ENCODE results near the gene SYCE1L. TPM values are rescaled to one million over a fixed set of nuclear protein-coding genes. Genes with fewer than 3 reads are reported as not detected.

Gene SYCE1L
- total RNA-seq, 1 experiment from 2014 or later, result not detected

- POLR2A ChIA-PET (ENCODE audit: low non-redundant PET), result no interaction called here
- CTCF ChIA-PET, result no interaction called here
- intact Hi-C loops (cut with micrococcal nuclease; ENCODE audit: unreplicated experiment), result no loop called here
- H3K4me1 ChIP-seq (ENCODE audit: insufficient read depth, low read length, poor library complexity, severe bottlenecking), result no peaks in the 10 kb centered on the region
- no TSS peak for BruUV-seq (replicated peaks)
- H3K27me3 ChIP-seq (replicated peaks; ENCODE audit: insufficient read depth, low read depth, low read length, poor library complexity), result no peaks in the 10 kb centered on the region
- no peaks in the 10 kb centered on the region for H3K36me3 ChIP-seq (ENCODE audit: insufficient read depth, low read length, poor library complexity, severe bottlenecking)
- TF ChIP-seq CTCF (conservative IDR thresholded peaks at IDR 0.05; ENCODE audit: low read depth, low read length) (no peak), EZH2 (IDR thresholded peaks at IDR 0.05; ENCODE audit: borderline replicate concordance, low read depth, low read length, poor library complexity, severe bottlenecking) (no peak)
- H3K27ac ChIP-seq (ENCODE audit: low read depth, low read length, poor library complexity, severe bottlenecking), result no peak overlapping the region
- DNase-seq (ENCODE audit: low spot score), result no peak
- no peak overlapping the region for H3K4me3 ChIP-seq (ENCODE audit: low read depth, low read length, poor library complexity, severe bottlenecking)
- no peaks in the 10 kb centered on the region for H3K9me3 ChIP-seq (ENCODE audit: low read depth, low read length, poor library complexity, severe bottlenecking)
These were observed 28.5 kb downstream of the SYCE1L start for GRCh38 chr16:77227745-77228144.

- POLR2A ChIA-PET (ENCODE audit: low non-redundant PET), result no interaction called here
These were observed 31.8 kb downstream of the SYCE1L start for GRCh38 chr16:77231047-77231446.

GRCh38 chr16:77233799-77234519 is 34.8 kb downstream of the SYCE1L start:
- BruUV-seq (replicated peaks), result no TSS peak
- no peak overlapping the region for H3K4me3 ChIP-seq (ENCODE audit: low read depth, low read length, poor library complexity, severe bottlenecking)
- POLR2A ChIA-PET (ENCODE audit: low non-redundant PET), result no interaction called here
- H3K9me3 ChIP-seq (ENCODE audit: low read depth, low read length, poor library complexity, severe bottlenecking), result no peaks in the 10 kb centered on the region
- intact Hi-C loops (cut with micrococcal nuclease; ENCODE audit: unreplicated experiment), result loop anchor here (10.0 kb wide), 1 partner anchor 741 kb away; no protein-coding TSS in a partner anchor
- CTCF ChIA-PET, result interaction anchor here (0.6 kb wide), 1 partner anchor 834 kb away, joined by 8 read pairs; no protein-coding TSS in a partner anchor
- H3K36me3 ChIP-seq (ENCODE audit: insufficient read depth, low read length, poor library complexity, severe bottlenecking), result no peaks in the 10 kb centered on the region
- no peaks in the 10 kb centered on the region for H3K4me1 ChIP-seq (ENCODE audit: insufficient read depth, low read length, poor library complexity, severe bottlenecking)
- no peak overlapping the region for H3K27ac ChIP-seq (ENCODE audit: low read depth, low read length, poor library complexity, severe bottlenecking)
- no peaks in the 10 kb centered on the region for H3K27me3 ChIP-seq (replicated peaks; ENCODE audit: insufficient read depth, low read depth, low read length, poor library complexity)
- DNase-seq (ENCODE audit: low spot score), result no peak
- TF ChIP-seq CTCF (conservative IDR thresholded peaks at IDR 0.05; ENCODE audit: low read depth, low read length), result no peak
- TF ChIP-seq EZH2 (IDR thresholded peaks at IDR 0.05; ENCODE audit: borderline replicate concordance, low read depth, low read length, poor library complexity, severe bottlenecking), result no peak

More at GRCh38 chr16:77231047-77231446, 31.8 kb downstream of the SYCE1L start:
- Histone ChIP-seq H3K27ac (ENCODE audit: low read depth, low read length, poor library complexity, severe bottlenecking) (no peak overlapping the region), H3K4me3 (ENCODE audit: low read depth, low read length, poor library complexity, severe bottlenecking) (no peak overlapping the region), H3K9me3 (ENCODE audit: low read depth, low read length, poor library complexity, severe bottlenecking) (no peaks in the 10 kb centered on the region), H3K27me3 (replicated peaks; ENCODE audit: insufficient read depth, low read depth, low read length, poor library complexity) (no peaks in the 10 kb centered on the region), H3K36me3 (ENCODE audit: insufficient read depth, low read length, poor library complexity, severe bottlenecking) (no peaks in the 10 kb centered on the region), H3K4me1 (ENCODE audit: insufficient read depth, low read length, poor library complexity, severe bottlenecking) (no peaks in the 10 kb centered on the region)
- intact Hi-C loops (cut with micrococcal nuclease; ENCODE audit: unreplicated experiment), result loop anchor here (10.0 kb wide), 1 partner anchor 744 kb away; no protein-coding TSS in a partner anchor
- BruUV-seq (replicated peaks), result no TSS peak
- no peak for DNase-seq (ENCODE audit: low spot score)
- TF ChIP-seq CTCF (conservative IDR thresholded peaks at IDR 0.05; ENCODE audit: low read depth, low read length) (no peak), EZH2 (IDR thresholded peaks at IDR 0.05; ENCODE audit: borderline replicate concordance, low read depth, low read length, poor library complexity, severe bottlenecking) (no peak)
- CTCF ChIA-PET, result no interaction called here
